ENCODE results near the gene WDPCP.

Gene WDPCP

GRCh38 chr2:63124218-63124617 is 464.1 kb downstream of the WDPCP start:
- peak; percentile 44 for DNase-seq (ENCODE audit: low spot score)
- TF ChIP-seq, protein P1, sequence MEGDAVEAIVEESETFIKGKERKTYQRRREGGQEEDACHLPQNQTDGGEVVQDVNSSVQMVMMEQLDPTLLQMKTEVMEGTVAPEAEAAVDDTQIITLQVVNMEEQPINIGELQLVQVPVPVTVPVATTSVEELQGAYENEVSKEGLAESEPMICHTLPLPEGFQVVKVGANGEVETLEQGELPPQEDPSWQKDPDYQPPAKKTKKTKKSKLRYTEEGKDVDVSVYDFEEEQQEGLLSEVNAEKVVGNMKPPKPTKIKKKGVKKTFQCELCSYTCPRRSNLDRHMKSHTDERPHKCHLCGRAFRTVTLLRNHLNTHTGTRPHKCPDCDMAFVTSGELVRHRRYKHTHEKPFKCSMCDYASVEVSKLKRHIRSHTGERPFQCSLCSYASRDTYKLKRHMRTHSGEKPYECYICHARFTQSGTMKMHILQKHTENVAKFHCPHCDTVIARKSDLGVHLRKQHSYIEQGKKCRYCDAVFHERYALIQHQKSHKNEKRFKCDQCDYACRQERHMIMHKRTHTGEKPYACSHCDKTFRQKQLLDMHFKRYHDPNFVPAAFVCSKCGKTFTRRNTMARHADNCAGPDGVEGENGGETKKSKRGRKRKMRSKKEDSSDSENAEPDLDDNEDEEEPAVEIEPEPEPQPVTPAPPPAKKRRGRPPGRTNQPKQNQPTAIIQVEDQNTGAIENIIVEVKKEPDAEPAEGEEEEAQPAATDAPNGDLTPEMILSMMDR (IDR thresholded peaks at IDR 0.05; ENCODE audit: borderline replicate concordance, control extremely low read depth, extremely low read depth, insufficient read depth, missing control alignments): no peak
- in situ Hi-C loops (cut with MboI; ENCODE audit: low sequenced_read_pairs, unreplicated experiment): no loop called here

DNA sequence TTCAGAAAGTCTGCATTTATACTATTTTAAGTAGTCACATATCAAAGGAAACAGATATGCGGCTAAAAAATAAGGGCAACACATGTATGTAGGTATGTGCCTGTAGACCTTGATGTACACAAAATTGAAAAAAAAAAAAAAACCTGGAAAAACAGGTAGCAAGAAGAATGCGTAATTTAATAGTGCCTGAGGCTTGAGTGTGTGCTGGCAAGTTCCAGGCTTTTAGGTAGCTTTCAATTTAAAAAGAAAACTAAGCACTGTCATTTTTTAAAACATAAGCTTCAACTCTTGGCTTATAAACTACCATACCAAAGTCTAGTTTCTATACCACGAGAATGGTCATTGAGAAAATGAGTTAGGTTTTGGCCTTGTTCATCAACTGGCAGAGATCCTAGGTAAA is 465.4 kb downstream of the WDPCP start:
- in situ Hi-C loops (cut with MboI; ENCODE audit: low sequenced_read_pairs, unreplicated experiment): no loop called here
- TF ChIP-seq, protein P1 (IDR thresholded peaks at IDR 0.05; ENCODE audit: borderline replicate concordance, control extremely low read depth, extremely low read depth, insufficient read depth, missing control alignments): no peak
- DNase-seq (ENCODE audit: low spot score): no peak

GRCh38 chr2:63121055-63121834 is 467.0 kb downstream of the WDPCP start:
- in situ Hi-C loops (cut with MboI; ENCODE audit: low sequenced_read_pairs, unreplicated experiment): no loop called here
- TF ChIP-seq, protein P1 (IDR thresholded peaks at IDR 0.05; ENCODE audit: borderline replicate concordance, control extremely low read depth, extremely low read depth, insufficient read depth, missing control alignments): no peak
- DNase-seq (ENCODE audit: low spot score): no peak

DNA sequence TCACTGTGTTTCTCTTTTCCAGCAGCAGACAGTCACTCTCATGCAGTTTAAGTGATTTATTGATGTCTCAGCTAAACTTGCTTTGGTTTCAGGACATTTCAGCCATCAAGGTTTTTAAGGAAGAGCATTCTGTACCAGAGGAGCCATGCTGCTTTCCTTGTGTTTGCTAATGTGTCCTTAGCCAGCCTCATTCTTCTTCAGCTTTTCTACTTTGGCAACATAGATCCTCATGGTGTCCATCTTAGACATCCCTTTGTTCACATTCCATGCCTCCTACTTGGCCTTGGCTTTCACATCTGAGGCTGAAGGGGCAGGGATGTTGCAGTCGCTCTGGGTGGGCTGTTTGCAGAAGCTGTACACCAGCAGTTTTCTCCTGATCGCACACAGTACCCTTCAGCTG is 469.5 kb downstream of the WDPCP start:
- in situ Hi-C loops (cut with MboI; ENCODE audit: low sequenced_read_pairs, unreplicated experiment): no loop called here
- TF ChIP-seq, protein P1 (IDR thresholded peaks at IDR 0.05; ENCODE audit: borderline replicate concordance, control extremely low read depth, extremely low read depth, insufficient read depth, missing control alignments): no peak
- DNase-seq (ENCODE audit: low spot score): no peak

- TF ChIP-seq, protein P1 (IDR thresholded peaks at IDR 0.05; ENCODE audit: borderline replicate concordance, control extremely low read depth, extremely low read depth, insufficient read depth, missing control alignments): no peak
- in situ Hi-C loops (cut with MboI; ENCODE audit: low sequenced_read_pairs, unreplicated experiment): no loop called here
- DNase-seq (ENCODE audit: low spot score): no peak
These were observed 483.8 kb downstream of the WDPCP start for GRCh38 chr2:63104482-63104881.

DNA sequence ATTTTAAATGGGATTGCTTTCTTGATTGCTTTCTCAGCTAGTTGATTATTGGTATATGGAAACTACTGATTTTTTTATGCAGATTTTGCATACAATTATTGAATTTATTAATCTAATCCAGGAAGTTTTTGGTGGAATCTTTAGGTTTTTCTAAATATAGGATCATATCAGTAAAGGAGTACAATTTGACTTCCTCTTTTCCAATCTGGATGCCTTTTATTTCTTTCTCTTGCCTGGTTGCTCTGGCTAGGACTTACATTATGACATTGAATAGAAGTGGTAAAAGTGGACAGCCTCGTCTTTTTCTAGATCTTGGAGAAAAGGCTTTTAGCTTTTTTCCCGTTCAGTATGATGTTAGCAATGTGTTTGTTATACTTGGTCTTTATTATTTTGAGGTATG is 486.3 kb downstream of the WDPCP start:
- no peak for DNase-seq (ENCODE audit: low spot score)
- TF ChIP-seq, protein P1 (IDR thresholded peaks at IDR 0.05; ENCODE audit: borderline replicate concordance, control extremely low read depth, extremely low read depth, insufficient read depth, missing control alignments): no peak
- in situ Hi-C loops (cut with MboI; ENCODE audit: low sequenced_read_pairs, unreplicated experiment): no loop called here
